ENCODE measurements around the gene AIDA. TPM values are rescaled to one million over a fixed set of nuclear protein-coding genes. Genes with fewer than 3 reads are reported as not detected.

AIDA gene
- total RNA-seq, 2 experiments from 2014 or later, result 54.3 to 61.6 TPM

GRCh38 chr1:222627232-222627631 lies 85.1 kb downstream of the AIDA start:
- ChIA-PET CTCF (interaction anchor here (2.0 kb wide), 1 partner anchor 162 kb away, joined by 7 read pairs; no protein-coding TSS in a partner anchor), POLR2A (interaction anchor here (1.3 kb wide), 1 partner anchor 11 kb away, joined by 4 read pairs; no protein-coding TSS in a partner anchor)
- no peak for TF ChIP-seq CTCF (IDR thresholded peaks at IDR 0.05)
- Mint-ChIP-seq H3K27me3 (no peaks in the 10 kb centered on the region), H3K4me3 (no peak overlapping the region), H3K27ac (no peak overlapping the region), H3K4me1 (ENCODE audit: low read depth) (no peaks in the 10 kb centered on the region), H3K36me3 (ENCODE audit: low read depth) (peaks cover 33% of the 10 kb centered on the region), H3K9me3 (no peaks in the 10 kb centered on the region)
- intact Hi-C loops (cut with micrococcal nuclease), result no loop called here
- DNase-seq, result no peak
- ATAC-seq, result no peak

DNA sequence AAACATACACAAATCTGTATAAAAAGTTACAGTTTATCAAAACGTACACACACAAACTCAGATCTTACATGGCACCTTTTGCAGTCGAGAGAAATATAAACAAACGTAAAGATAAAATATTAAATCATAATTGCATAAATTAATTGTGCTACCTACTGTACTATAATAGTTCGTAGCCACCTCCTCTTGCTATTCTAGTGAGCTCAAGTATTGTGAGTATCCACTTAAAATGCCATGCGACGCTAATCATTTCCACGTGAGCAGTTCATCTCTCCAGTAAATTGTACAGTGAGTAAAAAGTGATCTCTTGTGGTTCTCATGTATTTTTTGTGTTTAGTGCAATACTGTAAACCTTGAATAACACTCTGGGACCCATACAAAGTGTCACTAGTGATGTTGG lies 88.1 kb downstream of the AIDA start:
- H3K4me3 Mint-ChIP-seq, result no peak overlapping the region
- intact Hi-C loops (cut with micrococcal nuclease), result no loop called here
- peaks cover 20% of the 10 kb centered on the region for H3K4me1 Mint-ChIP-seq (ENCODE audit: low read depth)
- DNase-seq (no peak), ATAC-seq (no peak)
- H3K27ac Mint-ChIP-seq, result no peak overlapping the region
- no peak for TF ChIP-seq CTCF (IDR thresholded peaks at IDR 0.05)
- no peaks in the 10 kb centered on the region for H3K27me3 Mint-ChIP-seq
- POLR2A ChIA-PET, result interaction anchor here (1.4 kb wide), 1 partner anchor 20 kb away, joined by 6 read pairs; no protein-coding TSS in a partner anchor
- no peaks in the 10 kb centered on the region for H3K9me3 Mint-ChIP-seq
- H3K36me3 Mint-ChIP-seq (ENCODE audit: low read depth), result peaks cover 33% of the 10 kb centered on the region
- CTCF ChIA-PET, result interaction anchor here (3.0 kb wide), 1 partner anchor 10 kb away, joined by 19 read pairs; no protein-coding TSS in a partner anchor

GRCh38 chr1:222623458-222623857 lies 88.8 kb downstream of the AIDA start:
- Mint-ChIP-seq H3K4me3 (no peak overlapping the region), H3K9me3 (no peaks in the 10 kb centered on the region), H3K27ac (no peak overlapping the region), H3K36me3 (ENCODE audit: low read depth) (peaks cover 25% of the 10 kb centered on the region), H3K4me1 (ENCODE audit: low read depth) (peaks cover 23% of the 10 kb centered on the region), H3K27me3 (no peaks in the 10 kb centered on the region)
- no peak for DNase-seq
- ChIA-PET CTCF (interaction anchor here (1.2 to 5.0 kb wide), 3 partner anchors 10 to 159 kb away, joined by 3 to 35 read pairs (median 19); no protein-coding TSS in a partner anchor), POLR2A (no interaction called here)
- no peak for TF ChIP-seq CTCF (IDR thresholded peaks at IDR 0.05)
- ATAC-seq, result no peak
- intact Hi-C loops (cut with micrococcal nuclease), result no loop called here

- intact Hi-C loops (cut with micrococcal nuclease), result no loop called here
- ChIA-PET POLR2A (no interaction called here), CTCF (interaction anchor here (1.2 to 5.0 kb wide), 2 partner anchors 11 to 158 kb away, joined by 3 to 35 read pairs; no protein-coding TSS in a partner anchor)
- Mint-ChIP-seq H3K4me3 (no peak overlapping the region), H3K4me1 (ENCODE audit: low read depth) (peaks cover 23% of the 10 kb centered on the region), H3K9me3 (no peaks in the 10 kb centered on the region), H3K27ac (no peak overlapping the region), H3K27me3 (no peaks in the 10 kb centered on the region), H3K36me3 (ENCODE audit: low read depth) (peaks cover 25% of the 10 kb centered on the region)
- DNase-seq, result no peak
- TF ChIP-seq CTCF (IDR thresholded peaks at IDR 0.05), result no peak
- no peak for ATAC-seq
These were observed 89.5 kb downstream of the AIDA start for GRCh38 chr1:222622765-222623164.

GRCh38 chr1:222620566-222620965 lies 91.7 kb downstream of the AIDA start:
- TF ChIP-seq CTCF (IDR thresholded peaks at IDR 0.05), result no peak
- CTCF ChIA-PET, result interaction anchor here (1.0 to 5.0 kb wide), 2 partner anchors 13 to 16 kb away, joined by 3 to 35 read pairs; no protein-coding TSS in a partner anchor
- ATAC-seq, result no peak
- POLR2A ChIA-PET, result interaction anchor here (0.6 to 2.1 kb wide), 3 partner anchors 31 to 448 kb away, joined by 3 to 7 read pairs (median 5); partner anchors contain the start of gene TAF1A
- intact Hi-C loops (cut with micrococcal nuclease), result loop anchor here (2.0 kb wide), 1 partner anchor 32 kb away; the partner anchor contains the start of gene TAF1A
- H3K27ac Mint-ChIP-seq, result no peak overlapping the region
- H3K9me3 Mint-ChIP-seq, result no peaks in the 10 kb centered on the region
- no peak overlapping the region for H3K4me3 Mint-ChIP-seq
- peaks cover under 1% of the 10 kb centered on the region for H3K27me3 Mint-ChIP-seq
- H3K36me3 Mint-ChIP-seq (ENCODE audit: low read depth), result peaks cover 21% of the 10 kb centered on the region
- H3K4me1 Mint-ChIP-seq (ENCODE audit: low read depth), result peaks cover 25% of the 10 kb centered on the region
- DNase-seq, result no peak
